OCI-LY7 (cell line): Measurements from ENCODE around the gene DSN1. TPM values are rescaled to one million over a fixed set of nuclear protein-coding genes. Genes with fewer than 3 reads are reported as not detected.

Experiments
- BruUV-seq: library from RNA; stranded (reverse); fragments of 400-500 nt; replicated peaks from 2 replicates; lab custom pipeline; 2021; lab: Mats Ljungman, UMichigan
- CTCF ChIA-PET: fragments of 300-600 bp; sonication (Branson Sonifier 250); formaldehyde crosslinking; loops from one replicate; lab custom pipeline; 2022; ENCODE audit warnings: antibody characterized with exemption; ENCODE audit not compliant: unreplicated experiment; lab: Charles Lee
- POLR2A ChIA-PET: fragments of 300-600 bp; sonication (Branson Sonifier 250); formaldehyde crosslinking; loops from one replicate; lab custom pipeline; 2022; ENCODE audit warnings: antibody characterized with exemption; lab: Charles Lee
- DNase-seq: peaks from one replicate; pipeline ENCODE4 v3.0.0-alpha.2; 2015; ENCODE audit warnings: low spot score
- H2AFZ ChIP-seq: fragments of 200-600 bp; sonication (generic), shearing (Covaris generic); 2 replicates; pipeline ENCODE4 v1.6.1; 2014; ENCODE audit warnings: mild to moderate bottlenecking, antibody characterized with exemption, low read length, moderate library complexity
- H3K27ac ChIP-seq: fragments of 200-600 bp; sonication (generic); 2 replicates; pipeline ENCODE4 v1.5.1; 2014; ENCODE audit warnings: mixed run types, low read depth, mild to moderate bottlenecking, moderate library complexity, low read length, inconsistent platforms; ENCODE audit not compliant: poor library complexity, severe bottlenecking
- H3K36me3 ChIP-seq: fragments of 200-600 bp; sonication (generic); 2 replicates; pipeline ENCODE4 v1.6.1; 2014; ENCODE audit warnings: mild to moderate bottlenecking, antibody characterized with exemption, low read length, moderate library complexity, mixed read lengths; ENCODE audit not compliant: insufficient read depth
- H3K4me1 ChIP-seq: fragments of 200-600 bp; sonication (generic); 2 replicates; pipeline ENCODE4 v1.5.1; 2014; ENCODE audit warnings: mild to moderate bottlenecking, low read length; ENCODE audit not compliant: insufficient read depth, poor library complexity, severe bottlenecking
- H3K4me2 ChIP-seq: fragments of 200-600 bp; sonication (generic); 2 replicates; pipeline ENCODE4 v1.6.1; 2014; ENCODE audit warnings: mild to moderate bottlenecking, low read length
- H3K4me3 ChIP-seq: fragments of 200-600 bp; sonication (generic); 2 replicates; pipeline ENCODE4 v1.5.1; 2014; ENCODE audit warnings: mild to moderate bottlenecking, low read depth, low read length; ENCODE audit not compliant: poor library complexity, severe bottlenecking
- H3K79me2 ChIP-seq: fragments of 200-600 bp; sonication (generic); 2 replicates; pipeline ENCODE4 v1.6.1; 2016; ENCODE audit warnings: low read depth, mild to moderate bottlenecking, low read length, moderate library complexity, mixed read lengths; ENCODE audit not compliant: insufficient read depth
- H3K9me2 ChIP-seq: fragments of 200-600 bp; sonication (generic); 2 replicates; pipeline ENCODE4 v1.6.1; 2016; ENCODE audit warnings: mild to moderate bottlenecking, low read length, mixed read lengths; ENCODE audit not compliant: insufficient read depth
- H3K9me3 ChIP-seq: fragments of 200-600 bp; sonication (generic); 2 replicates; pipeline ENCODE4 v1.6.1; 2014; ENCODE audit warnings: mild to moderate bottlenecking, mixed run types, low read length, mixed read lengths
- H4K20me1 ChIP-seq: fragments of 200-600 bp; sonication (generic); 2 replicates; pipeline ENCODE4 v1.6.1; 2014; ENCODE audit warnings: mild to moderate bottlenecking, antibody characterized with exemption, low read length, moderate library complexity, mixed read lengths; ENCODE audit not compliant: insufficient read depth
- EZH2phosphoT487 ChIP-seq: fragments of 200-600 bp; sonication (generic); IDR thresholded peaks from 2 replicates; pipeline ENCODE4 v1.6.1; 2018; ENCODE audit warnings: low read depth, borderline replicate concordance, mild to moderate bottlenecking, mixed run types, antibody characterized with exemption, low read length, moderate library complexity, mixed read lengths
- intact Hi-C: fragments of 100-400 bp; cut with micrococcal nuclease; formaldehyde crosslinking; loops from one replicate; pipeline ENCODE4 v1.10.0; 2022; ENCODE audit not compliant: unreplicated experiment
- total RNA-seq, 2 experiments: library from RNA; depleted of rRNA in 1 of 2; stranded (reverse); fragments of >200 nt in 1 of 2; shearing (Covaris generic) in 1 of 2; gene quantifications; 2 replicates each; pipeline ENCODE4 v1.2.3, GENCODE V29; 2014 to 2022
- TF ChIP-seq, protein P1 (sequence below): fragments of 200-600 bp; sonication (generic); conservative IDR thresholded peaks from 2 replicates; pipeline ENCODE4 v1.5.1; 2014; ENCODE audit warnings: mild to moderate bottlenecking, antibody characterized with exemption, low read length, moderate library complexity, mixed read lengths

Gene DSN1
- total RNA-seq, 2 experiments from 2014 or later = 33.0 to 37.6 TPM

DNA sequence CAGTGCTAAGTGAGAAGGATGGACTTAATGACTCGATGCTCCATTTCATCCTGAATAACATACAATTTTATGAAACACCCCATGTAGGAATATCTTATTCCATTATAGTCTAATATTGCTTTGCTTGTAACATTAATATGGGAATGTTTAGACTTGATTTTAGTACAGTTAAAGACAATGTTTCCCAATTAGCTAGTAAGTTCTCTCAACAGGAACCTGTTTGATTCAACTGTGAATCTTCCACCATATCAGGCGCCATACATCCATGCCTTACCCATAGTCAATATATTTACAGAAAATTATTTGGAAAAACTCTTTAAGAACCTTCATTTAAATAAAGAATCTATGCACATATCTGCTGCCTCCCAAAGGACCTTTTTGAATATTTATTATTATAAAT lies 31.0 kb downstream of the DSN1 start:
- intact Hi-C loops = no loop called here

DNA sequence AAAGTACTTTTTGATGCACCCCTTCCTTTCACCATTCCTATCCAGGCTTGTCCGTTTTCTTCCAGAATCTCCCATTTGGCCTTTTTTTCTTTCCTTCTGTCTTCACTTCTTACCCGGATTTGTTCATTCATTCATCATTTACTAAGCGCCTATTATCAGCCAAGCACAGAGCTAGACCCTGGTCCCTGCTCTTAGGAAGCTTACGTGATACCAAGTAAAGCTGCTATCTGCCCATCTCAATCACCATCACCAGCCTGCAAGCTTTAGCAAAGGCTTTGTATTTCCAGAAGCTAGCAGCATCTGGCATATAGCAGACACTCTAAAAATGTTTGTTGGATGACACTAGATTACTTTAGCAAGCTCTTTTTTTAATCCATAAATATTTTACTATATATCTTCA lies 32.5 kb downstream of the DSN1 start:
- H4K20me1 ChIP-seq = no peaks in the 10 kb centered on the region
- no peaks in the 10 kb centered on the region for H3K9me2 ChIP-seq
- no peaks in the 10 kb centered on the region for H3K36me3 ChIP-seq
- peaks cover 13% of the 10 kb centered on the region for H3K4me1 ChIP-seq
- BruUV-seq = no TSS peak
- no peak for TF ChIP-seq EZH2phosphoT487
- TF ChIP-seq, protein P1, sequence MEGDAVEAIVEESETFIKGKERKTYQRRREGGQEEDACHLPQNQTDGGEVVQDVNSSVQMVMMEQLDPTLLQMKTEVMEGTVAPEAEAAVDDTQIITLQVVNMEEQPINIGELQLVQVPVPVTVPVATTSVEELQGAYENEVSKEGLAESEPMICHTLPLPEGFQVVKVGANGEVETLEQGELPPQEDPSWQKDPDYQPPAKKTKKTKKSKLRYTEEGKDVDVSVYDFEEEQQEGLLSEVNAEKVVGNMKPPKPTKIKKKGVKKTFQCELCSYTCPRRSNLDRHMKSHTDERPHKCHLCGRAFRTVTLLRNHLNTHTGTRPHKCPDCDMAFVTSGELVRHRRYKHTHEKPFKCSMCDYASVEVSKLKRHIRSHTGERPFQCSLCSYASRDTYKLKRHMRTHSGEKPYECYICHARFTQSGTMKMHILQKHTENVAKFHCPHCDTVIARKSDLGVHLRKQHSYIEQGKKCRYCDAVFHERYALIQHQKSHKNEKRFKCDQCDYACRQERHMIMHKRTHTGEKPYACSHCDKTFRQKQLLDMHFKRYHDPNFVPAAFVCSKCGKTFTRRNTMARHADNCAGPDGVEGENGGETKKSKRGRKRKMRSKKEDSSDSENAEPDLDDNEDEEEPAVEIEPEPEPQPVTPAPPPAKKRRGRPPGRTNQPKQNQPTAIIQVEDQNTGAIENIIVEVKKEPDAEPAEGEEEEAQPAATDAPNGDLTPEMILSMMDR = no peak
- POLR2A ChIA-PET = interaction anchor here (0.8 kb wide), 1 partner anchor 10 kb away, joined by 3 read pairs; no protein-coding TSS in a partner anchor
- H3K27ac ChIP-seq = no peak overlapping the region
- intact Hi-C loops = no loop called here
- no peak overlapping the region for H2AFZ ChIP-seq
- H3K9me3 ChIP-seq = no peaks in the 10 kb centered on the region
- no peaks in the 10 kb centered on the region for H3K79me2 ChIP-seq
- no peak overlapping the region for H3K4me3 ChIP-seq
- CTCF ChIA-PET = no interaction called here
- H3K4me2 ChIP-seq = no peak overlapping the region
- DNase-seq = no peak

More for the DNA sequence above, 31.0 kb downstream of the DSN1 start:
- no TSS peak for BruUV-seq
- no peaks in the 10 kb centered on the region for H3K79me2 ChIP-seq
- no peak for TF ChIP-seq EZH2phosphoT487
- TF ChIP-seq, protein P1 = no peak
- no peak overlapping the region for H2AFZ ChIP-seq
- peaks cover 20% of the 10 kb centered on the region for H3K4me1 ChIP-seq
- ChIA-PET CTCF (no interaction called here), POLR2A (interaction anchor here (1.2 kb wide), 2 partner anchors 23 to 53 kb away, joined by 3 read pairs; no protein-coding TSS in a partner anchor)
- H3K4me2 ChIP-seq = no peak overlapping the region
- H3K36me3 ChIP-seq = no peaks in the 10 kb centered on the region
- no peak for DNase-seq
- no peaks in the 10 kb centered on the region for H4K20me1 ChIP-seq
- no peaks in the 10 kb centered on the region for H3K9me3 ChIP-seq
- H3K4me3 ChIP-seq = no peak overlapping the region
- H3K9me2 ChIP-seq = no peaks in the 10 kb centered on the region
- H3K27ac ChIP-seq = no peak overlapping the region

DNA sequence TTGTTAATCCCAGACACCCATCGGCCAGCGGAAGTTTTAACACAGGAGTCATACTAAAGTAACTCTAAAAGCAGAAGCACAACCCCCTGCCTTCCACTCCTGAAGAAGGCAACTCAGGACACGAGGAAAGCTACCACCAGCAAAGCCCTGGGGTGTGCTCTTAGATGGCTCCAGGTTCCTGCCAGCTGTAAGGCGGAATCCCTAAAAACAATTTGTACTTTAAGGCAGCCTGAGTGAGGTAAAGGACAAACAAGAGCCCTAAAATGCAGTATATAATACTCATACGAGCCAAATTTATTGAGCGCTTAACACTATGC lies 36.4 kb downstream of the DSN1 start:
- POLR2A ChIA-PET = interaction anchor here (1.6 kb wide), 1 partner anchor 98 kb away, joined by 5 read pairs; no protein-coding TSS in a partner anchor
- no peaks in the 10 kb centered on the region for H3K9me2 ChIP-seq
- H3K79me2 ChIP-seq = no peaks in the 10 kb centered on the region
- H2AFZ ChIP-seq = no peak overlapping the region
- no peaks in the 10 kb centered on the region for H4K20me1 ChIP-seq
- H3K9me3 ChIP-seq = no peaks in the 10 kb centered on the region
- no TSS peak for BruUV-seq
- H3K4me1 ChIP-seq = no peaks in the 10 kb centered on the region
- H3K4me2 ChIP-seq = no peak overlapping the region
- no peak for DNase-seq
- no peak overlapping the region for H3K27ac ChIP-seq
- no peak for TF ChIP-seq EZH2phosphoT487
- TF ChIP-seq, protein P1 = no peak
- no peak overlapping the region for H3K4me3 ChIP-seq
- intact Hi-C loops = no loop called here
- no peaks in the 10 kb centered on the region for H3K36me3 ChIP-seq
- CTCF ChIA-PET = no interaction called here
